Osteocyte (in vitro differentiated cells): Measurements from ENCODE around the gene MESD. TPM values are rescaled to one million over a fixed set of nuclear protein-coding genes. Genes with fewer than 3 reads are reported as not detected.

Experiments used
- DNase-seq: peaks from one replicate; pipeline ENCODE4 v3.0.0; 2021; ENCODE audit warnings: mixed read lengths; ENCODE audit not compliant: unreplicated experiment; ENCODE audit errors: extremely low spot score
- H3K27ac Mint-ChIP-seq: one replicate; pipeline ENCODE4 v1.8.0; 2021; ENCODE audit warnings: mild to moderate bottlenecking, mixed read lengths; ENCODE audit not compliant: unreplicated experiment
- H3K27me3 Mint-ChIP-seq: one replicate; pipeline ENCODE4 v1.8.0; 2021; ENCODE audit warnings: mixed read lengths; ENCODE audit not compliant: unreplicated experiment
- H3K36me3 Mint-ChIP-seq: one replicate; pipeline ENCODE4 v1.8.0; 2021; ENCODE audit warnings: mixed read lengths; ENCODE audit not compliant: unreplicated experiment
- H3K4me1 Mint-ChIP-seq: one replicate; pipeline ENCODE4 v1.8.0; 2021; ENCODE audit warnings: mixed read lengths; ENCODE audit not compliant: unreplicated experiment
- H3K4me3 Mint-ChIP-seq: one replicate; pipeline ENCODE4 v1.8.0; 2021; ENCODE audit warnings: mild to moderate bottlenecking, moderate library complexity, mixed read lengths; ENCODE audit not compliant: unreplicated experiment
- H3K9me3 Mint-ChIP-seq: one replicate; pipeline ENCODE4 v1.8.0; 2021; ENCODE audit warnings: mixed read lengths; ENCODE audit not compliant: unreplicated experiment
- CTCF ChIP-seq: fragments of 200-600 bp; sonication (generic); IDR thresholded peaks from 2 replicates; pipeline ENCODE4 v1.5.0; 2021; ENCODE audit warnings: antibody characterized with exemption, mild to moderate bottlenecking, moderate library complexity
- total RNA-seq: library from RNA; stranded (reverse); gene quantifications from 2 replicates; pipeline ENCODE4 v1.2.1, GENCODE V29; 2021

MESD gene
- total RNA-seq, 1 donor from 2014 or later = 25.3 TPM

- H3K27ac Mint-ChIP-seq = no peak overlapping the region
- H3K27me3 Mint-ChIP-seq = no peaks in the 10 kb centered on the region
- no peak for DNase-seq
- no peak for TF ChIP-seq CTCF
- H3K4me3 Mint-ChIP-seq = no peak overlapping the region
- peaks cover 5% of the 10 kb centered on the region for H3K36me3 Mint-ChIP-seq
- peaks cover 51% of the 10 kb centered on the region for H3K4me1 Mint-ChIP-seq
- no peaks in the 10 kb centered on the region for H3K9me3 Mint-ChIP-seq
Measured at GRCh38 chr15:80985981-80986380, 3.6 kb downstream of the MESD start.

- Mint-ChIP-seq H3K4me1 (peaks cover 48% of the 10 kb centered on the region), H3K27ac (no peak overlapping the region), H3K4me3 (peak overlapping the region; percentile 20), H3K36me3 (peaks cover 14% of the 10 kb centered on the region), H3K27me3 (no peaks in the 10 kb centered on the region), H3K9me3 (no peaks in the 10 kb centered on the region)
- TF ChIP-seq CTCF = no peak
- DNase-seq = no peak
Measured at GRCh38 chr15:80984856-80985255, 4.8 kb downstream of the MESD start.

- Mint-ChIP-seq H3K4me3 (no peak overlapping the region), H3K36me3 (peaks cover 26% of the 10 kb centered on the region), H3K9me3 (no peaks in the 10 kb centered on the region), H3K4me1 (peaks cover 51% of the 10 kb centered on the region), H3K27ac (no peak overlapping the region), H3K27me3 (no peaks in the 10 kb centered on the region)
- TF ChIP-seq CTCF = no peak
- DNase-seq = no peak
Measured at GRCh38 chr15:80982839-80983238, 6.8 kb downstream of the MESD start.

GRCh38 chr15:80982205-80982604 is 7.4 kb downstream of the MESD start:
- DNase-seq = no peak
- TF ChIP-seq CTCF = no peak
- H3K27ac Mint-ChIP-seq = no peak overlapping the region
- peaks cover 26% of the 10 kb centered on the region for H3K36me3 Mint-ChIP-seq
- no peak overlapping the region for H3K4me3 Mint-ChIP-seq
- H3K4me1 Mint-ChIP-seq = peaks cover 56% of the 10 kb centered on the region
- H3K9me3 Mint-ChIP-seq = no peaks in the 10 kb centered on the region
- no peaks in the 10 kb centered on the region for H3K27me3 Mint-ChIP-seq

- Mint-ChIP-seq H3K4me3 (no peak overlapping the region), H3K4me1 (peaks cover 45% of the 10 kb centered on the region), H3K27ac (no peak overlapping the region), H3K27me3 (no peaks in the 10 kb centered on the region), H3K36me3 (peaks cover 26% of the 10 kb centered on the region), H3K9me3 (no peaks in the 10 kb centered on the region)
- no peak for TF ChIP-seq CTCF
- no peak for DNase-seq
Measured at GRCh38 chr15:80979538-80980200, 9.9 kb downstream of the MESD start.
